COLO829 (cell line): ENCODE data around the gene CAMK2A.

Experiments
- DNase-seq: peaks from one replicate; pipeline ENCODE4 v3.0.0; 2012; ENCODE audit warnings: low spot score

The CAMK2A gene

GRCh38 chr5:150289551-150290390 lies at the start of gene CAMK2A:
Gene CAMK2A (minus strand): TSS chr5:150289773. CDS start chr5:150289625, 148 bp downstream.
- DNase-seq: no peak

GRCh38 chr5:150339165-150339564 lies 49.6 kb upstream of the CAMK2A start:
- DNase-seq: peak; percentile 73

- no peak for DNase-seq
These were observed 49.0 kb upstream of the CAMK2A start for GRCh38 chr5:150338546-150338945.

- DNase-seq: no peak
These were observed 46.2 kb upstream of the CAMK2A start for GRCh38 chr5:150335778-150336177.

- no peak for DNase-seq
These were observed 43.8 kb upstream of the CAMK2A start for GRCh38 chr5:150333400-150333799.

GRCh38 chr5:150329881-150330876 lies 40.6 kb upstream of the CAMK2A start:
- no peak for DNase-seq

GRCh38 chr5:150329038-150329437 lies 39.5 kb upstream of the CAMK2A start:
- DNase-seq: no peak

GRCh38 chr5:150328515-150328914 lies 38.9 kb upstream of the CAMK2A start:
- DNase-seq: no peak

GRCh38 chr5:150327139-150327538 lies 37.6 kb upstream of the CAMK2A start:
- DNase-seq: no peak

- no peak for DNase-seq
These were observed 37.1 kb upstream of the CAMK2A start for GRCh38 chr5:150326707-150327106.

- no peak for DNase-seq
These were observed 35.9 kb upstream of the CAMK2A start for GRCh38 chr5:150325426-150325825.

- no peak for DNase-seq
These were observed 34.2 kb upstream of the CAMK2A start for GRCh38 chr5:150323819-150324218.

GRCh38 chr5:150323092-150323491 lies 33.5 kb upstream of the CAMK2A start:
- DNase-seq: no peak

GRCh38 chr5:150322202-150322601 lies 32.6 kb upstream of the CAMK2A start:
- DNase-seq: no peak

GRCh38 chr5:150321784-150322183 lies 32.2 kb upstream of the CAMK2A start:
- DNase-seq: no peak

- no peak for DNase-seq
These were observed 31.6 kb upstream of the CAMK2A start for GRCh38 chr5:150321211-150321610.

- peak; percentile 16 for DNase-seq
These were observed 30.6 kb upstream of the CAMK2A start for GRCh38 chr5:150320044-150320613.

GRCh38 chr5:150319484-150319790 lies 29.9 kb upstream of the CAMK2A start:
- no peak for DNase-seq

- no peak for DNase-seq
These were observed 29.3 kb upstream of the CAMK2A start for GRCh38 chr5:150318613-150319483.

- DNase-seq: peak; percentile 64
These were observed 27.8 kb upstream of the CAMK2A start for GRCh38 chr5:150317048-150318003.
